AG04449 (cell line): Measurements from ENCODE around the gene MDP1.

Source experiments
- CTCF ChIA-PET: fragments of 350-600 bp; formaldehyde crosslinking; extraction: SDS; loops from one replicate; lab custom pipeline; 2021; ENCODE audit warnings: antibody characterized with exemption; lab: Yijun Ruan, JAX
- POLR2A ChIA-PET: fragments of 400-600, 350-600 bp; formaldehyde crosslinking; extraction: SDS; loops from one replicate; lab custom pipeline; 2020; ENCODE audit warnings: antibody characterized with exemption, inconsistent platforms; lab: Yijun Ruan, JAX
- DNase-seq: peaks from one replicate; pipeline ENCODE4 v3.0.0-alpha.2; 2010; ENCODE audit warnings: low read depth, low spot score
- H3K4me3 ChIP-seq: 2 replicates; pipeline ENCODE4 v1.5.1; 2011; ENCODE audit warnings: low read depth, mild to moderate bottlenecking, control low read depth, low read length
- TF ChIP-seq, protein P1 (sequence below): IDR thresholded peaks from one replicate; pipeline ENCODE4 v1.5.1; 2011; ENCODE audit warnings: mild to moderate bottlenecking, moderate library complexity, low read length, control low read depth, inconsistent platforms; ENCODE audit not compliant: insufficient read depth; ENCODE audit errors: missing control alignments

The MDP1 gene

DNA sequence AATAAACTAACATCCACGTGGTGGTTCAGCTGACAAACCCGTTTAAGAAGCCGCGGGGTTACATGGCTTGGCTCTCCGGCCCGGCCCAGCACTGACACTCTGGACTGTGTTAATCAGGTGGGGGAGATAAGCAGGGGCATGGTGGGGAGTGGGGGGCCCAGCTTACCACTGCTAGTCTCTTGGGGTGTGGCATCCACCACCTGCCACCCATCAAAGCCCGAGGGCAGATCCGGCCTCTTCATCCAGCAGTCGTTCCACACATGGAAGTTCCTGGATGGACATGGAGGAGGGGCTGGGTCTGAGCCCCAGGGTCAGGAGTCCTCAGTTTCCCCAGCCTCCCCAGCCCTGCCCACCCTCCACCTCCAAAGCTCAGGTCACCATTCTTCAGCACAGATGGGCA lies 42.3 kb upstream of the MDP1 start:
- TF ChIP-seq, protein P1, sequence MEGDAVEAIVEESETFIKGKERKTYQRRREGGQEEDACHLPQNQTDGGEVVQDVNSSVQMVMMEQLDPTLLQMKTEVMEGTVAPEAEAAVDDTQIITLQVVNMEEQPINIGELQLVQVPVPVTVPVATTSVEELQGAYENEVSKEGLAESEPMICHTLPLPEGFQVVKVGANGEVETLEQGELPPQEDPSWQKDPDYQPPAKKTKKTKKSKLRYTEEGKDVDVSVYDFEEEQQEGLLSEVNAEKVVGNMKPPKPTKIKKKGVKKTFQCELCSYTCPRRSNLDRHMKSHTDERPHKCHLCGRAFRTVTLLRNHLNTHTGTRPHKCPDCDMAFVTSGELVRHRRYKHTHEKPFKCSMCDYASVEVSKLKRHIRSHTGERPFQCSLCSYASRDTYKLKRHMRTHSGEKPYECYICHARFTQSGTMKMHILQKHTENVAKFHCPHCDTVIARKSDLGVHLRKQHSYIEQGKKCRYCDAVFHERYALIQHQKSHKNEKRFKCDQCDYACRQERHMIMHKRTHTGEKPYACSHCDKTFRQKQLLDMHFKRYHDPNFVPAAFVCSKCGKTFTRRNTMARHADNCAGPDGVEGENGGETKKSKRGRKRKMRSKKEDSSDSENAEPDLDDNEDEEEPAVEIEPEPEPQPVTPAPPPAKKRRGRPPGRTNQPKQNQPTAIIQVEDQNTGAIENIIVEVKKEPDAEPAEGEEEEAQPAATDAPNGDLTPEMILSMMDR, result no peak
- CTCF ChIA-PET, result interaction anchor here (0.6 to 16.0 kb wide), 9 partner anchors 12 to 90 kb away, joined by 3 to 155 read pairs (median 3); partner anchors contain the start of genes CIDEB, DHRS1, MDP1 and NOP9
- no peak for DNase-seq
- H3K4me3 ChIP-seq, result no peak overlapping the region
- POLR2A ChIA-PET, result no interaction called here

DNA sequence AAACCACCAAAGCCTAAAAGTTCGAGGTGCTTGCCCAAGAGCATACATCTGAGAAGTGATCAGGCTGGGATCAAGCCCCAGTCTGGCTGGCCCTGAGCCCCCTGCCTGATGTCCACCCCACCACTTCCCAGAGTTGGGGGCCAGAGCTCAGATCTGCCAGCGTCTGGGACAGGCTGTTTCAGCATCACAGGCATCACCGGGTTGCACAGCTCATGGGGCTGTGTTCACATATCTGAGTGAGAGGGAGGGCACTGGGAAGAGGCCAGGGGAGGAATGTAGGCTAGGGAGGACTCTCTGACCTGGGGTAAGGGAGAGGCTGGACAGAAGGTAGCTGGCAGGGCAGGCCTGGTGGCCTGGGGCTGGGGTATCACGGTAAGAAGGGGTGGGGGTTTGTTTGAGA lies 41.1 kb upstream of the MDP1 start:
- TF ChIP-seq, protein P1, result no peak
- no peak for DNase-seq
- CTCF ChIA-PET, result interaction anchor here (1.3 to 16.0 kb wide), 6 partner anchors 13 to 65 kb away, joined by 3 to 155 read pairs (median 33); partner anchors contain the start of genes CIDEB, DHRS1, NOP9 and RABGGTA
- POLR2A ChIA-PET, result interaction anchor here (1.5 kb wide), 1 partner anchor 14 kb away, joined by 6 read pairs; the partner anchor contains the start of gene TINF2
- H3K4me3 ChIP-seq, result no peak overlapping the region

GRCh38 chr14:24255931-24256711 lies 40.3 kb upstream of the MDP1 start:
- no peak for DNase-seq
- CTCF ChIA-PET, result interaction anchor here (1.8 to 16.0 kb wide), 4 partner anchors 12 to 52 kb away, joined by 9 to 155 read pairs (median 64); partner anchors contain the start of genes CIDEB, DHRS1, NOP9 and RABGGTA
- TF ChIP-seq, protein P1, result no peak
- no peak overlapping the region for H3K4me3 ChIP-seq
- POLR2A ChIA-PET, result interaction anchor here (1.5 kb wide), 1 partner anchor 13 kb away, joined by 6 read pairs; the partner anchor contains the start of gene TINF2

DNA sequence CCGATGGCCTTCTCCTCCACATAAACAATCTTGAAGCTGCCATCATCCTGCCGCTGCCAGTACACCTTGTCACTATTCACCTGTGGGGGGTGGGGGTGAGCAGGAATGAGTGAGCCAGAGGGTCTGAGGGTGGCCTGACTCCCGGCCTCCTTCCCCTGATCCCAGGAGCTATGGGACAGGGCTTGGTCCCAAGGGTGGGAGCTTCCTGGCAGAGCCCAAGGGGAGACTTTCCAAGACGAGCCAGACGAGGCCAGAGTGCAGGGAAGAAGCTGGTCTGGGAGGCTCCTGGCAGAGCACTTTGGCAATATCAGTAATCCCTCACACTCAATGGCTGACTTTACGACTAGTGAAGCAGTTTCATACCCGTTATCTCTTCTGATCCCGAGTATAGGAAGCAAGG lies 39.6 kb upstream of the MDP1 start:
- no peak overlapping the region for H3K4me3 ChIP-seq
- ChIA-PET POLR2A (no interaction called here), CTCF (interaction anchor here (1.1 to 16.0 kb wide), 4 partner anchors 11 to 52 kb away, joined by 3 to 155 read pairs (median 40); partner anchors contain the start of genes CIDEB, DHRS1, NOP9 and TINF2)
- no peak for DNase-seq
- TF ChIP-seq, protein P1, result no peak

- TF ChIP-seq, protein P1, result no peak
- ChIA-PET POLR2A (no interaction called here), CTCF (interaction anchor here (1.1 to 16.0 kb wide), 3 partner anchors 10 to 43 kb away, joined by 3 to 155 read pairs (median 72); partner anchors contain the start of genes DHRS1, NOP9 and TINF2)
- no peak for DNase-seq
- H3K4me3 ChIP-seq, result no peak overlapping the region
Measured at GRCh38 chr14:24254630-24255392, 38.9 kb upstream of the MDP1 start.
